ENCODE results near the gene LAMA3.

LAMA3 gene

DNA sequence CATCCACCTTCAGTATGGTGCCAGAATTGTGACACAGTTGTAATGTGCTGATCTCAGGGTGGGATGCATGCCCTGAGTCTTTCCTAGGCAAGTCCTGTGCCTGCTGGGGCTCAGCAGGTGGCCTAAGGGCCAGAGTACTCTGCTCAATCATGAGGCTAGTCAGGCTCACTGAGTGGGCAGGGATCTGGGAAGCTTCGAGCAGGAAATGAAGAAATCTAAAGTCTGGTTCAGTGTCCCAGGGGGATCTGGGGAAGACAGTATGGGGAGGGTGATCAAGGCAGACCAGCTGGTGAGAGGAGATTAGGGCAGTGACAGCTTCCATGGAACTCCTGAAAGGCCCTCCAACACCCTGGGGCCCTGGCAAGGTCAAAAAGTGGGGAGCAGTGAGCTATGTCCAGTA is 17.7 kb upstream of the LAMA3 start:
- no peak for DNase-seq

DNA sequence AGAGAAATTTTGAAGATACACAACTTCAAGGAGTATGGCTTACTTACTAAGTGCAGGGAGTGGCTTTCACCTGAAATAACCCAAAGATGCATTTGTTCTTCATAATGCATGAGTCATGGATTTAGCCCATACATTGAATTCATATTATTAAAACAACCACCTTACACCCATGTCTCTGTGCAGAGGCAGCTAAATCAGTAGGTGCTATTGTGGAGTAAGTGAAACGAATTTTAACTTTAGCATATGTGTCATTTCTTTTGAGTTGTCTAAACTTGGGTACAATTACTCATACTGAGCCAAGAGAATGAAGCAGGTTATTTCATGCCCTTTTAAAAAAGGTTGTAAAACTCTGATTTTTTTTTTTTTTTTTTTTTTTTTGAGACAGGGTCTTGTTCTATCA is 15.5 kb upstream of the LAMA3 start:
- no peak for DNase-seq

DNA sequence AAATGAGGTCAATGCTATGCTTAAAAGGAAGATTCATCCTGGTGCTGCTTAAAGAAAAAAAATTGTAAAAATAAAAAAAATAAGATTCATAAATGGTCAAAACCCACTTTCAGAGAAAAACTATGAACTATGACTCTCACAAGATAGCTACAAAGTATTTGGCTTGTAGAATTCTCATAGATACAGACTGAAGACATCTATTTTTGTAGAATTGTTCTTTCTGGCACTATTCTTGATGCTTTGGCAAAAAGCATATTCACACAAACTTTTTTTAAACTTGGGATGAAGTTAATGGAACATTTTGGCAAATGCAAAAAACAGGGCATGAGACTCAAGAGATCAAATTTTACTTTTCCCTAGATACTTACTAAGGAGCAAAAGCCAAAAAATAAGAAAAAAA is 14.0 kb upstream of the LAMA3 start:
- DNase-seq: no peak

DNA sequence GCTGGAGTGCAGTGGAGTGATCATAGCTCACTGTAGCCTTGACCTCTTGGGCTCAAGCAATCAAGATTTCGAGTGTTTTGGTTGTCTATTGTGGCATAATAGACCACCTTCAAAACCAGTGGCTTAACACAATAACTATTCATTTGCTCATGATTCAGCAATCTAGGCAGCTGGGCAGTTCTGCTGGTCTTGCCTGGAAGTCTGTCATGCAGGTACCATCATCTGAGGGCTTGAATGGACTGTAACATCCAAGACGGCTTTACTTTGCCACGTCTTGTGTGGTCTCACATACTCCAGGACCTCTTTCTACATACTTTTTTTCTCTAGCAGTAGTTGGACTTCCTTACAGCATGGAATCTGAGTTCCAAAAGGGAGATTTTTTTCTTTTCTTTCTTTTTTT is 13.4 kb upstream of the LAMA3 start:
- DNase-seq: no peak

DNA sequence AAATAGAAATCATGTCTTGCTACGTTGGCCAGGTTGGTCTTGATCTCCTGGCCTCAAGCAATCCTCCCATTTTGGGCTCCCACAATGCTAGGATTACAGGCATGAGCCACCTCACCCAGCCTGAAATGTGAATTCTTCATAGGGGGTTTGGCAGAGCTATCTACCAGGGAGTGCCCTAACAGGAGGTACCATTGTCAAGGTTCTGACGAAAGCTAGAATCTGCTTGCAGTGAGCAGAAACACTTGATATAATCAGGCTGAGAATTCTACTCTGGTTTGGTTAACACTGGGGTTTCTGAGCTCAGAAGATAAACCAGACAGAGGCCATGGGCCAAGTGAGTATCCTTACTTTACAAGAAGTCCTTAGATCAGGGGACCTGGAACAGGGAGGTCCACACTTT is 7.2 kb upstream of the LAMA3 start:
- no peak for DNase-seq

DNA sequence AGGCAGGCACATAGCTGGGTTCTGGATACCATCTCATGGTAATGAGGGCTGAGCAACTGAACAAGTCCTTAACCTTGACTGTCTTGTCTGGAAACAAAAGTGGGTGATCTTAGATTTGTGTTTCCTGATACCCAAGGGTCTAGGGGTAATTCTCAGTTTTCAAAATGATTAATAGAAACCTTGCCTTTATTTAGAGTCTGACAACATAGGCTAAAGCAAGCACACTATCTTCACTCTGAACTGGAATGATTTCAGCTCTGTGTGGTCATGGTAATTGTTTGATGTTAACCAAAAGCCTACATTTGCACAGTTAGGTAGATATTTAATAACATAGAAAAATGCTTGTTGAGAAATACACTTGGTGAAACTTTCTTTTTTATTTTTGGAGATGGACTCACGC is 6.8 kb upstream of the LAMA3 start:
- no peak for DNase-seq

DNA sequence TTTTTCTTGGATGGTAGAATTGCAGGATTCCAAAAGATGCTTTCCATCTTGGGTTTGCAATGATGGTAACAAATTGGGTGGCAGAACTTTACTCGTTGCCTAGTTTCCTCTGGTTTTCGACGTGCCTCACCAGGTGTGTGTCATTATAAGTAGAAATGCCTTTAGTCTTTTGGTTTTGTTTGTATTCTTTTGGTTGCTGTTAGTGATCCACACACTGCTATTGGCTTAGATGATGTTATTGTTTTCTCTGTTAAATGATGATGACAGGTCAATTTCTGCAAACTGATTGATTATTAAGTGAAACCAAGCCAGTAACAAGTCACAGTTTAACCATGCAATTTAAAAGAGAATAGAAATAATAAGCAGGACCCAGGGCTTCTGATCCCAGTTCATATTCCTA is 6.1 kb upstream of the LAMA3 start:
- DNase-seq: no peak

DNA sequence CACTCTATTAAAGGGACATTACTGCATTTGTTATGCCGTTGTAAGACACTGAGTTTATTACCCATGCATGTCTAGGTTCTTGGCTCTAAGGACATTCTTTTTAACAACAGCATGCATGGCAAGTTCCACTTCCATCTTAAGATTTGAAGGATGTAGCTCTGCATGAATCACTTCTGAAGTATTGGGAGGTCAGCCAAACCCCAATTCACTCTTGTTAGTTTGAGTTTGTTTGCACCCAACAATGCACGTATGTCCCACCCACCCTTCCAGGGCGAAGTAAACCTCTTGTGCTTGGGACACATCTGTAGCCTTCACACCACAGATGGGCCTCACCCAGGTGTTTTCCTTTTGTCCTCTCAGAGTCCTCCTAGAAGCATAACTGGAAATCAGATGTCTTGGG is 5.6 kb upstream of the LAMA3 start:
- DNase-seq: no peak

DNA sequence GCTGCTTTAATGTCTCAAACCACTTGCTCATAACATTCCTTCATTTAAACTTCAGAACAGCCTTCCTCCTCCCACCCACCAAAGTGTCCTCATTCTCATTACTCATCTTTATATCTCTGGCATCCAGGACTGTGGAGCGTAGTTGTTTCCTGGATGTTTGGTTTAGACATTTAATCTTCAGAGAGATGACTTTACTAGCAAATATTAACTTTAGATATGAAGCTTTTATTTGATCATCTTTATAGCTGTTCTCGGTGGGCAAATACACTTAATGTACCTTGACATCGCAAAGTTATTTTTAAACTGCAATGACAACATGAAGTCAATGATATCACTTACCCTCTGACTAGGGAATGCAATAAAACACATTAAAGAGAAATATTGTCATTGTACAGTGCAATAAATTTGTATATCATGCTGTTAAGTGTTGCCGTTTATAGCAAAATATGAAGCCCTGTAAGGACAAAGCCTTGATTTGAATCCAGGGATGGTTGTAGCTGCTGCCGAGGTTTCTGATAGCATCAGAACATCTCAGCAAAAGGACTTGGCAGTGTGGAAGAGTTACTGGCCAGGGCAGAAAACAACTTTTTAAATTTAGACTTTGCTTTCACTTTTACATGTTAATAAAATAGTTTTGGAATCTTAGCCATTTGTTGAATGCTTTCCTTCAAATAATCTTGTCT is 4.6 kb upstream of the LAMA3 start:
- peak in 1 of 2 experiments; percentile 38 for DNase-seq

DNA sequence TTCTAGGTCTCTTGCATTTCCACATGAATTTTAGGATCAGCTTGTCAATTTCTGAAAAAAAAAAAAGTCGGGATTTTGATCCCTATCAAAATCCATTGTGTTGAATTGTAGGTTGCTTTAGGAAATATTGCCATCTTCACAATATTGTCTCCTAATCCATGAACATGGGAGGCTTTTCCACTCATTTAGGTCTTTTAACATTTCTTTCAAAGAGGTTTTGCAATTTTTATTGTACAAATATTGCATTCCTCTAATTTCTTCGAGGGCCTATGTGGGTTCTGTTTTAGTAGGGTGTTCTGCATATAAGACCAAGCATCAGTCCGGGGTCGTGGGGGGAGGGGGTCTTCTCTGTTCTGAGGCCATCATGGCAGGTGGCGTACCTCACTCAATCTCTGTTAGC is 725 bp upstream of the LAMA3 start:
- no peak for DNase-seq

DNA sequence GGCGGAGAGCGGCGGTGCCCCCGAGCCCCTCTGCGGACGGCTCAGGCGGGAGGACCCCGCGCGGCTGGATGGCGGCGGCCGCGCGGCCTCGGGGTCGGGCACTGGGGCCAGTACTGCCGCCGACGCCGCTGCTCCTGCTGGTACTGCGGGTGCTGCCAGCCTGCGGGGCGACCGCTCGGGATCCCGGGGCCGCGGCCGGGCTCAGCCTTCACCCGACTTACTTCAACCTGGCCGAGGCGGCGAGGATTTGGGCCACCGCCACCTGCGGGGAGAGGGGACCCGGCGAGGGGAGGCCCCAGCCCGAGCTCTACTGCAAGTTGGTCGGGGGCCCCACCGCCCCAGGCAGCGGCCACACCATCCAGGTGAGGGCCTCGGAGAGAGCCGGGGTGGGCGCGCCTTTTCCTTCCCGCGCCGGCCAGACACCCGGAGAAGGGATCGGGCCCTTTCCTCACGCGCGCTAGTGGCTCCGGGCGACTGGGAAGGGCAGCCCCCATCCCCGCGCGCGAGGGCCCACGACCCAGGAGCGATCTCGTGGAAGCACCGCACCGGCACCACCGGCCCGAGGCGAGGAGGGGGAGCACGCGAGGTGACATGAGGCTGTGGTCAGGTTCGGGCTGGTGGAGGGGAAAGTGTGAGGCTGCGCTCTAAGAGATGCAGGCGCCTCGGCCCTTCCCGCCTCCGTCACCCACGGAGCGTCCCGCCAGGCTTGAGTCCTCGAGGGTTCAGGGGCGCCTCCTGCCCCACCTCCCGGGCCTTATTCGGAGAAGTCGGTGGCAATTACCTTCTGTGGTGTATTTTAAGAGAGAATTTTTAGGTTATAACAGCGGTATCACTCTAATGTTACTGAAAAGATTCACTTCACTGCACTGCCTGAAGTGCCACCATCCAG is 607 bp downstream of the LAMA3 start:
- DNase-seq: peak in 1 of 2 experiments; percentile 63

DNA sequence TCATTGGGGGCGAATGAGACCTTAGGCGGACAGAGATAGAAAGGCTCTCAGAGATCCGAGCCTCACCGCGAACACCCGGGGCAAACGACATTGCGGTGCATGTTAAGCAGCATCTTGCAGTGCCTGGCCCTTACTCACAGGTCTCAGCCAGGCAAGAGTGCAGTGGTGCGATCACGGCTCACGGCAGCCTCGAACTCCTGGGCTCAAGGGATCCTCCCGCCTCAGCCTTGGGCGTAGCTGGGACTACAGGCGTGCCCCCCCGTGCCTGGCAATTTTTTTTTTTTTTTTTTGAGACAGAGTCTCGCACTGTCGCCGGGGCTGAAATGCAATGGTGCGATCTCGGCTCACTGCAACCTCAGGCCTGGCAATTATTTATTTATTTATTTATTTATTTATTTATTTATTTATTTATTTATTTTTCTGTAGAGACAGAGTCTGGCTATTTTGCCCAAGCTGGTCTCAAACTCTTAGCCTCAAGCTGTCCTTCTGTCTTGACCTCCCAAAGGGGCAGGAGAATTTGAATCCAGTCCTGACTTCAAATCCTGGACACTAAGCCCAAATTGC is 1.3 kb downstream of the LAMA3 start:
- DNase-seq: peak in 1 of 2 experiments; percentile 43

DNA sequence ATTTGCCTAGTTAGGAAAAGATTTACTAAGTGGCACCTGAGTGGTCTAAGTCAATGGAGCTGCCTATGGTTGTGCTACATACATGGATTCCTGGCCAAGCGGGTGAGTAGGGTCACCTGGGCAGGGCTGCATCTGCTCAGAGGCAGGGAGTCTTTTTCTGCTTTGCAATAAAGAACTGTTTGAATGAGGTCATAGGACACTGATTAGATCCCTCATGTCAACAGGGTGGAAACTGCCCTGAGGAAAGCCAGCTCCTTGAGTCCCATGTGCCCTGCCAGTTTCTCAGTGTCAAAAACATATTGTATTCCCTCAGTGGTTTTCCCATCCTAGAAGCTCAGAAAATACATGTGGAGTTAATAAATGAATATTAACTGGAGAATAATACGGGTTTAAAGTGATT is 4.6 kb downstream of the LAMA3 start:
- no peak for DNase-seq

DNA sequence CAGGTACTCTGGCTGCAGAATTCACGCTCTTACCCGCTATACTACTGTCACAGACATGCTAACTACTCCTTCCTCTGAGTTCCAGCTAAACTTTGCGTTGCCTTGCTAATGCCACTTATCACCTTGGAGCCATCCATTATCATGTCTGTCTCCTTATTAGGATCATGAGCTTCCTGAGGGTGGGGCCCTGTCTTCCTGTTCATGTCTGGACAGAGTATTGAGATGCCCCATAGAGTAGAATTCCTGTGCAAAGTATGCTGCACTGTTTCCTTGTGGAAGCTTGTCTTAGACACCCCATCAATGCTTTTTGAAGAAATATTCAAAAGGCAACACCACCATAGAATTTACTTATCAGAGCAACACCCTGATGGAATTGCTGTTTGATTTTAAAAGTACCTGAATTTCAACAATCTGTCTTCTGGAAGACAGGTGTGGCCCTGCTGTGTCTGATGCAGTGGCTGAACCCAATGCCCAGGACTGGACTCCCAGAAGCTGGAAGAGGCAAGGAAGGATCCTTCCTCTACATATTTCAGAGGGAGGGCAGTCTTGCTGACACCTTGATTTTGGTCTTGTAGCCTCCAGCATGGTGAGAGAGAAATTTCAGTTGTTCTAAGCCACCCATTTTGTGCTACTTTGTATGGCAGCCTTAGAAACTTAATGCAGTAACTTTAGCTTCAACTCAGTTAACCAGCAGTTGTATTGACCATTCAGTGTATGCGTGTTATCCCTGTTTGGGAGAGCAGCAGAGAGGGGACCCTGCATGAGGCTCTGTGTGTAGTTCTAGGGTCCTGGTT is 5.6 kb downstream of the LAMA3 start:
- DNase-seq: no peak

DNA sequence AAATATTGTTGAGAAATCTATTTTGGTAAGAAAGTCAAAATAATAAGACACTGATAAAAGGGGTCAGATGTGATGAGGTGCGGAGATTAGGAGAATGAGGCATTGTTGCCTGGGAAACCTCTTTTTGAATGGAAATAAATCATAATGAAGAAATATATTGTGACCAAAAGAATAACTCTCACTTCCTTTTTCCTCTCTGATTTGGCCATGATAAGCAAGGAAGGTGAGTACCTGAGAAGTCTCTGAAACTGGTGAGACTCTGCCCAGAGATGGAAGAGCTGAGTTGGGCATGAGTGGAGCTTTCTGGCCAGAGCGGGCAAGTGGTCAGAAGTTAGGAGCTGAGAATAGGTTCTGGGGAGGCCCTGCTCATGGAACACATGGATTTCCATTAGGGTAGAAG is 11.8 kb downstream of the LAMA3 start:
- DNase-seq: no peak

DNA sequence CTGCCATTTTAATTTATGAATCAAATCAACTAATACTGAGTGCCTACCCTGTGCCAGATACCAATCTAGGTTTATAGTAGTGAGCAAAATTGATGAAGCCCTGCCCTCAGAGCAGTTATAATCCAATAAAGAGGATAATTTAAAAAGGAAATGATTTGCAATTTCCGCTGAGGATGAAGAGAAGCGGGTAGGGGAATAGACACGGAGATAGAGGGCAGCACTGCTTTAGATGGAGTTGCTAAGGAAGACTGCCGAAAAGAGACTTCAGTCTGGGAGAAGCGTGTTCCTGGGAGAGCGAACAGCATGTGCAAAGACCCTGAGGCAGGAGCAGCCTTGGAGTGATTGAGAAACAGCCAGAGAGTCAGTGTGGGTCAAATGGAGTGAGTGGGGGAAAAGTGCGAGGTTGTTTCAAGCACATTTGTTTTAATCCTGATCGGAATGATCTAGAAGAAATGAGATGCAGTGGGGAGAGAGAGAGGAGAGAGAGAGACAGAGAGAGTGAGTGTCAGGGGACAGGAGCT is 12.4 kb downstream of the LAMA3 start:
- no peak for DNase-seq

DNA sequence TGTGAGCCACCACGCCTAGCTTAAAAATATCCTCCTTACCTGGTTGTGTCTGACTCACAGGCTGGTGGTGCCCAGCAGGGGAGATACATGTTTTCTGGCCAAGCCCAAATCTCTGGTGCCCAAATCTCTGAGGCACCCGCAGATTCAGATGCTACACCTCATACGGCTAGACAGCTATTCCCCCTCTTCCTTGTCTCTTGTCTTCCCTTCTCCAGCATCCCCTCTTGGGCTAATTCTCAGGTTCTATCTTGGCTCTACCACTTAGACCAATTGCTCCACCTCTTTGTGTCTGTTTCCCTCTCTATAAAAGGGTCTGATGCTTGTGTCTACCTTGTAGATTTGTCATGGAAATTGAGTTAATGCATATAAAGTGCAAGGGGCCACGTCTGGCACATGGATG is 13.4 kb downstream of the LAMA3 start:
- no peak for DNase-seq

DNA sequence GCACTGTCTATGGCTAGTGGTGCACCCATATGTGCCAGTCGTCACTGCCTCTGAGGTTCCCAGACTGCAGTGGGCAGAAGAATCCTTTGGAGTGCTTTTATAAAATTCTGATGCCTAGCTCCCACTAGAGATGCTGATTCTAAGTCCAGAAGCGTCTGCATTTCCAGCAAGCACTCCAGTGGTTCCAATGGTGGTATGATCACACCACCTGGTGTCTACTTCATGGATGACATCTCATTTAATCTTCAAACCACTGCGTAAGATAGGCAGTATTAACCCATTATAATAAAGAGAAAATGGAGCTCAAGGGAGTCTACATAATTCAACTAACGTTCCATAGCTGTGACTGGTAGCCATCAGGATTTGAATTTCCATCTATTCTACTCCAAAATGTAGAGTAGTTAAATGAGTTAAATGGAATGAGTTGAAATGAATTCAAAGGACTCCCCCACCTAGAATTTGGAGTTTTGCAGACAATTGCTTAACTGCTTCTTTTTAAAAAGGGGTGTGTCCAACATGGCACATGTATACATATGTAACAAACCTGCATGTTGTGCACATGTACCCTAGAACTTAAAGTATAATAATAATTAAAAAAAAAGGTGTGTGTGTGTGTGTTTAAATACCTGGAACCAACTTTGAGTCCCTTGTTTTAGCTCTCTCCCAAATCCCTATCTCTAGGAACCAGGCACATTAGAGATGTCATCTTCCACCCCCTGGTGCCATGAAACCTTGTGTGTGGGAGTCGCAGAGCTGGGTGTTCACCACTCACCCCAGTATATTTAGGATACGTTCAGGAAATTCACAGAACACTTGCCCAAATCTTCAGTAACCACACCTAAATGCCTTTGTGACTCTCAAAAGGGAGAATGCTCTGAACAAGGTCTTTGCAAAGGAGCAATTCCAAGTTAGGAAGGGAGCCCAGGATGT is 14.1 kb downstream of the LAMA3 start:
- peak; percentile 45 to 53 for DNase-seq

DNA sequence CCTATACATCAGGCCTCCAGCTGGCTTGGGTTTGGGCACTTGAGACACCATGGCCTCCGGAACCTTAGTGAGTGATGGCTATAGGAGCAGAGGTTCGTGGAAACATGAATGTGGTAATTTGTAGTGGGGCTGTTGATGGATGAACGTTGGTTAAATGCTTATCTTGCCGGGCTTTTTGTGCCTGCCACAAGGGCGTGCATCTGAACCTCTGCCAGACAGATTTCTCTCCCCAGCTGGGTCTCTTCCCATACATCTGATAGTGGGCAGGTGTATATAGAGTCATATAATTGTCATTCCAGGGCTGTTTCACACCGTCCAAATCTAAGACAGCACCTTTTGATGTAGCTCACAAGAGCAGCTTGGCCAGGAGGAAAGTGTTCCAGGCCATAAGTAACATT is 14.7 kb downstream of the LAMA3 start:
- DNase-seq: no peak

DNA sequence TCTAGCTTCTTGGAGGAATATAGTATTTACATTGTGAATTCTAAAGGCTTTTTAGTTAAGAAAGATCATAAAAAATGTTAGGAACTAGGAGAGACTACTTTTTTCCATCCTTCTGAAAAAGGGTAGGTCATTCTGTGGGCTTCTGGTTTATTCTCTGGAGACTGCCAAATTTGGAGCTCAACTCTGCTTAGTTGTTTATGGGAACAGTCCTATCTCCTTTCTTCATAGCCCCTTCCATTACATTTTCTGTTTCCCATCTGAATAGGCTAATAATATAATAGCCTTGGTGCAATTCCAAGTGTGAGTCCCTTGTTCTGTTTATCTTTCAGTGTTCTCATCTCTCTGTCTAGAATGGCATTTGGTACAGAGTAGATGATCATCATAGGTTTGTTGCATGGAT is 15.6 kb downstream of the LAMA3 start:
- DNase-seq: no peak

DNA sequence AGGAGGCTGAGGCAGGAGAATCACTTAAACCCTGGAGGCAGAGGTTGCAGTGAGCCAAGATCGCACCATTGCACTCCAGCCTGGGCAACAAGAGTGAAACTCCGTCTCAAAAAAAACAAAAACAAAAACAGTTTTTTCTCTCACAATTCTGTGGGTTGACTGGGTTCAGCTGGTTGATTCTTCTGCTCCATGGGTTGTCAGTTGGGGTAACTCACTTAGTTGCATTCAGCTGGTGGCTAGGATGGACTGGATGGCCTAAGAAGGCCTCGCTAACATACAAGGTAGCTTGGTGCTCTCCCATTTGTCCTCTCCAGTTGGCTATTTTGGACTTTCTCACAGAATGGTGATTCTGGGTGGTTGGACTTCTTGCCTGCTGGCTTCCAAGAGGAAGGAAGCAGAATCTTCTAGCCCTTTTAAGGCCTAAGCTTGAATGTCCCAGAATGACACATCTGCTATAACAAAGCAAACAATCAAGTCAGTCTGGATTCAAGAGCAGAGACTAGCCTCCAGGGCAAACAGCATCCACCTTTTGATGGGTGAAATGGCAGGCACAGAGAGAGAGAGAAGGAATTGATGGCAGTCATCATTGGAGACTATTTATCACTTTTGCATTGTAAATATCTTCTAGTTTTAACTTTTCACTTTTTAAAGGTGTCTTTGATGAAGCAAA is 17.9 kb downstream of the LAMA3 start:
- DNase-seq: no peak

Measured in NCI-H526 (cell line).